Tibial artery (tissue), 4 donors: Measurements from ENCODE around the gene PPHLN1.

Experiments used
- DNase-seq, 2 donors: peaks; one replicate each; pipeline ENCODE4 v3.0.0-alpha.2; 2019
- H3K27ac ChIP-seq, 2 donors: fragments of 200-600 bp; sonication (generic) in 1 of 2; 1 replicate in 1 of 2; 2 replicates in 1 of 2; pipeline ENCODE4 v1.5.1; 2018 to 2019; ENCODE audit warnings: mild to moderate bottlenecking in 1 of 2
- H3K27me3 ChIP-seq, 2 donors: fragments of 200-600 bp; sonication (generic) in 1 of 2; one replicate each; pipeline versions ENCODE4 v1.5.1 to v1.6.0; 2016 to 2019
- H3K36me3 ChIP-seq, 3 donors: fragments of 200-600 bp; sonication (generic) in 2 of 3; one replicate each; pipeline ENCODE4 v1.5.1; 2016 to 2019; ENCODE audit warnings: mild to moderate bottlenecking in 2 of 3
- H3K4me1 ChIP-seq, 4 donors: fragments of 200-600 bp; sonication (generic) in 2 of 4; 1 replicate in 3 of 4; 2 replicates in 1 of 4; pipeline ENCODE4 v1.5.1; 2016 to 2019
- H3K4me3 ChIP-seq, 2 donors: fragments of 200-600 bp; sonication (generic) in 1 of 2; 1 replicate in 1 of 2; 2 replicates in 1 of 2; pipeline ENCODE4 v1.5.1; 2018 to 2019; ENCODE audit warnings: mild to moderate bottlenecking in 2 of 2
- H3K9me3 ChIP-seq, 3 donors: fragments of 200-600 bp; sonication (generic) in 1 of 3; one replicate each; pipeline ENCODE4 v1.5.1; 2016 to 2019
- CTCF ChIP-seq, 2 experiments: fragments of 200-600 bp in 1 of 2; fragments of 450-650 bp in 1 of 2; IDR thresholded peaks; one replicate each; pipeline ENCODE4 v1.5.1; 2017 to 2019; ENCODE audit warnings: antibody characterized with exemption in 2 of 2, mild to moderate bottlenecking in 1 of 2, moderate library complexity in 1 of 2
- intact Hi-C: fragments of 100-400 bp; cut with DNase I; formaldehyde crosslinking; loops from one replicate; pipeline ENCODE4 v1.15.0; 2023; ENCODE audit warnings: low total_unique reads

The PPHLN1 gene

DNA sequence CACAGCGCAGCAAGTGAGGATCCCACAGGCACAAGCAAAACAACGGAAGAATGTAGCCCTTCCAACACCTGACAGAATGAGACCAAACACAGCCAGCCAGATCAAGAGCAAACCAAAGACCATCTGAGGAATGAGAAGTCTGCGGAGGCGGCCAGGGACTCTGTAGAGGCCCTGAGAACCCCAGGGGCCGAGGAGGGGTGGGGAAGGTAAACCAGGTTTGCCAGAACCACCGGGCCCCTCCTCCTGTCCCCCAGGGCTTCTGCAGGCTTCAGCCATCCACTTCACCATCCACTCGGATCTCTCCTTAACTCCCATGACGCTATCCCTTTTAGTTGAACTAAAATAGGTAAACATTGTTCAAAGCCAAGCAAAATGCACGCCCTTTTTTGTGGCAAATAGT lies 37.4 kb upstream of the PPHLN1 start:
- DNase-seq = no peak
- no peaks in the 10 kb centered on the region for H3K27me3 ChIP-seq
- intact Hi-C loops = no loop called here
- no peak overlapping the region for H3K4me3 ChIP-seq
- TF ChIP-seq CTCF (IDR thresholded peaks at IDR 0.05) = no peak
- H3K27ac ChIP-seq = no peak overlapping the region
- no peaks in the 10 kb centered on the region for H3K36me3 ChIP-seq
- no peaks in the 10 kb centered on the region for H3K4me1 ChIP-seq
- H3K9me3 ChIP-seq = no peaks in the 10 kb centered on the region

- H3K4me3 ChIP-seq = no peak overlapping the region
- no peaks in the 10 kb centered on the region for H3K27me3 ChIP-seq
- no peak for TF ChIP-seq CTCF (IDR thresholded peaks at IDR 0.05)
- H3K4me1 ChIP-seq = no peaks in the 10 kb centered on the region
- no peaks in the 10 kb centered on the region for H3K9me3 ChIP-seq
- H3K27ac ChIP-seq = no peak overlapping the region
- intact Hi-C loops = no loop called here
- DNase-seq = no peak
- no peaks in the 10 kb centered on the region for H3K36me3 ChIP-seq
Measured at GRCh38 chr12:42291680-42292079, 34.3 kb upstream of the PPHLN1 start.

GRCh38 chr12:42296503-42297109 lies 29.4 kb upstream of the PPHLN1 start:
- Histone ChIP-seq H3K27ac (no peak overlapping the region), H3K4me1 (no peaks in the 10 kb centered on the region), H3K36me3 (no peaks in the 10 kb centered on the region), H3K9me3 (no peaks in the 10 kb centered on the region), H3K4me3 (no peak overlapping the region), H3K27me3 (no peaks in the 10 kb centered on the region)
- no peak for TF ChIP-seq CTCF (IDR thresholded peaks at IDR 0.05)
- intact Hi-C loops = no loop called here
- DNase-seq = no peak

DNA sequence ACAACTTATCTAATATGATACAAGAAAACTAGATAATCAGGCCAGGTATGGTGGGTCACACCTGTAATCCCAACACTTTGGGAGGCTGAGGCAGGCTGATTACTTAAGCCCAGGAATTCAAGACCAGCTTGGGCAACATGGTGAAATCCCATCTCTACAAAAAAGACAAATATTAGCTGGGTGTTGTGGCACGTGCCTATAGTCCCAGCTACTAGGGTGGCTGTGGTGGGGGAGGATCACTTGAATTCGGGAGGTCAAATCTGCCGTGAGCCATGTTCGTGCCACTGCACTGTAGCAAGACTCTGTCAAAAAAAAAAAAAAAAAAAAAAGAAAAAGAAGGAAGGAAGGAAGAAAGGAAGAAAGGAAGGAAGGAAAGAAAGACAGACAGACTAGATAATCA lies 27.1 kb upstream of the PPHLN1 start:
- Histone ChIP-seq H3K4me3 (no peak overlapping the region), H3K4me1 (no peaks in the 10 kb centered on the region), H3K27ac (no peak overlapping the region), H3K36me3 (no peaks in the 10 kb centered on the region), H3K27me3 (no peaks in the 10 kb centered on the region), H3K9me3 (no peaks in the 10 kb centered on the region)
- no peak for DNase-seq
- no peak for TF ChIP-seq CTCF (IDR thresholded peaks at IDR 0.05)
- intact Hi-C loops = no loop called here

DNA sequence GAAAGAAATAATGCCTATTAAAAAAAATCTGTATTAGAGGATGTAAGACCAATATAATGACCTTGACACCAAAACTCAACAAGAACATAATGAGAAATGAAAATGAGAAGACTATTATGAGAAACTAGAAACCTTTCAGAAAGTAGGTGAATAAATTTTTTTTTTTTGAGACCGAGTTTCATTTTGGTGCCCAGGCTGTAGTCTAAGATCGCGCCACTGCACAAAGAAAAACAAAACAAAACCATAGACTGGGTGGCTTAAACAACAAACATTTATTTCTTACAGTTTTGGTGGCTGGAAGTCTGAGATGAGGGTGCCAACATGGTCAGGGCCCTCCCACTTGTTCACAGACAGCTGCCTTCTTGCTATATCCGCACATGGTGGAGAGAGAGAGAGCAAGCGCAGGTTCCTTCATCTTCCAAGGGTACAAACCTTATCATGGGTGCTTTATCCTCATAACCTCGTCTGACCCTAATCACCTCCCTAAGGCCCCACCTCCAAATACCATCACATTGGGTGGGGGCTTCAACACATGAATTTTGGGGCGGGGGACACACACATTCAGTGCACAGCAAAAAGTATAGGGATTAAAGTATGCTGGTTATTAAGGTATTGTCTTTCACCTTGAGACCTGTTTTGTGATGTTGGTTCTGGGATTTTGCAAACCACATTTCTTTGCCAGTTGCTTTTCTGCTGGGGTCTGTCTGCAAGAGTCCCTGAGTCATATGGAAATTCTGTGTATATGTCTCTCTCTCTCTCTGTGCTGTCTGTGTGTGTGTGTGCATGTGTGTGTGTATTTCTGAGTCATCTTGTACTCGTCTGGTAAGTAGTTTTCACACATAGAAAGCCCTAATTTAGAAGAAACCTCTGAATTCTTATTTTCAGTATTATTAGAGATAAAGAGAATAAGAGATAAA lies 26.3 kb upstream of the PPHLN1 start:
- Histone ChIP-seq H3K36me3 (no peaks in the 10 kb centered on the region), H3K4me3 (no peak overlapping the region), H3K4me1 (no peaks in the 10 kb centered on the region), H3K27ac (no peak overlapping the region), H3K9me3 (no peaks in the 10 kb centered on the region), H3K27me3 (no peaks in the 10 kb centered on the region)
- DNase-seq = no peak
- intact Hi-C loops = no loop called here
- no peak for TF ChIP-seq CTCF (IDR thresholded peaks at IDR 0.05)
